GM19397 (cell line): ENCODE data around the gene RBAK.
"Not testable (repeated sequence)": the region's sequence is repeated elsewhere in the genome, so short reads cannot be mapped to it uniquely, and the experiment has no call there.

Experiments used
- ATAC-seq: cut with Tn5 transposase; IDR thresholded peaks from one replicate; pipeline ENCODE4 v1.9.1; 2021; ENCODE audit warnings: mild to moderate bottlenecking, moderate library complexity; ENCODE audit not compliant: unreplicated experiment

RBAK gene

DNA sequence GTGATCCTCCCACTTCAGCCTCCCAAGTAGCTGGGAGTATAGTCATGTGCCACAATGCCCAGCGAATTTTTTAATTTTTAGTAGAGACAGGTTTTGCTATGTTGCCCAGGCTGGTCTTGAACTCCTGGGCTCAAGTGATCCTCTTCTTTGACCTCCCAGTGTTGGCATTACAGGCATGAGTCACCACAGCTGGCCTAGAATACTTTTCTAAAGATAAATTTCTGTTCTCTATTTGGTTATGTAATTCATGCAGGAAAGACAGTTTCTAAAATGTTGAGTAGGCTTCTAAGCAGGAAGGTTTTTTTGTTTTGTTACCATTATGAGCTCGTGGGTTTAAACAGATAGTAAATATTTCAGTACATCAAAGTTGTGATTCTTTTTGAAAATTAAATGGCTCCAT, 5.0 kb downstream of the RBAK start:
- no peak for ATAC-seq

DNA sequence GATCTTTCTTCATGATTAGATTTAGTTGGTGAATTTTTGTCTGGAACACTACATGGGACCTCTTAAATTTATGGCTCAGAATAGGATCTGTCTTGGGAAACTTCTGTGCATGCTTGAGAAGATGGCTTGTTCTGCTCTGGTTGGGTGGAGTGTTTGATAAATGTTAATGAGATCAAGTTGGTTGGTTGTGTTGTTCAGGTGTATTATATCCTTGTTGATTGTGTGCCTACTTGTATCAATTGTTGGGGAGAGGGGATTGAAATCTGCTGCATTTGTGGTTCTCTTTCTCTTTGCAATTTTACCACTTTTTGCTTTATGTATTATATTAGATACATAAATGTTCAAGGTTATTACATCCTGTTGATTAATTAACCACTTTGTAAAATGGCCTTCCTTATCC, 6.1 kb downstream of the RBAK start:
- ATAC-seq, result not testable (repeated sequence)

DNA sequence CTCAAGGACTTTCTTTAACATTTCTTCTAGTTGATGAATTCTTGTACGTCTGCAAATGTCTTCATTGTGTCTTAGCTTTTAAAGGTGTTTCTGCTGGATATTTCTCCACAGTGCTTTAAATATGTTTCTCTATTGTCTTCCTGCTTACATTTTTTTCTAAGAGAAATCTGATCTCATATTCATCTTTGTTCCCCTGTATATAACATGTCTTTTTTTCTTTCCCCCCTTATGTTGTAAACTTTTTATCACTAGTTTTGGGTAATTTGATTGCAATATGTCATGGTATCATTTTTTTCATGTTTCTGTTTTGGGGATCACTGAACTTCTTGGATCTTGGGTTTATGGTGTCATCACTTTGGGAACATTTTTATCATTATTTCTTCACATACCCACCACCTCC, 7.5 kb downstream of the RBAK start:
- ATAC-seq, result no peak

DNA sequence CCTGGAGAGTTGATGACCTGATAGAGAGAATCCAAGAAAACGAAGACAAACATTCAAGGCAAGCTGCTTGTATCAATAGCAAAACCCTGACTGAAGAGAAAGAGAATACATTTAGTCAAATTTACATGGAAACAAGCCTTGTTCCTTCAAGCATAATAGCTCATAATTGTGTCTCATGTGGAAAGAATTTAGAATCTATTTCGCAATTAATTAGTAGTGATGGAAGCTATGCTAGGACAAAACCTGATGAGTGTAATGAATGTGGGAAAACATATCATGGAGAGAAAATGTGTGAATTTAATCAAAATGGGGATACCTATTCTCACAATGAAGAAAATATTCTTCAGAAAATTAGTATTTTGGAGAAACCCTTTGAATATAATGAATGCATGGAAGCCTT, 18.0 kb downstream of the RBAK start:
- no peak for ATAC-seq

DNA sequence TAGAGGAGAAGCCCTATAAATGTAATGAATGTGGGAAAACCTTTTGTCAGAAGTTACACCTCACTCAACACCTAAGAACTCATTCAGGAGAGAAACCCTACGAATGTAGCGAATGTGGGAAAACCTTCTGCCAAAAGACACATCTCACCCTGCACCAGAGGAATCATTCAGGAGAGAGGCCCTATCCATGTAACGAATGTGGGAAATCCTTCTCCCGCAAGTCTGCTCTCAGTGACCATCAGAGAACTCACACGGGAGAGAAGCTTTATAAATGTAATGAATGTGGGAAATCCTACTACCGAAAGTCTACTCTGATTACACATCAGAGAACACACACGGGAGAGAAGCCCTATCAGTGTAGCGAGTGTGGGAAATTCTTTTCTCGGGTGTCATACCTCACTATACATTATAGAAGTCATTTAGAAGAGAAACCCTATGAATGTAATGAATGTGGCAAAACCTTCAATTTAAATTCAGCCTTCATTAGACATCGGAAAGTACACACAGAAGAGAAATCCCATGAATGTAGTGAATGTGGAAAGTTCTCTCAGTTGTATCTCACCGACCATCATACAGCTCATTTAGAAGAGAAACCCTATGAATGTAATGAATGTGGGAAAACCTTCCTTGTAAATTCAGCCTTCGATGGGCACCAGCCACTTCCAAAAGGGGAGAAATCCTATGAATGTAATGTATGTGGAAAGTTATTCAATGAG, 18.9 kb downstream of the RBAK start:
- no peak for ATAC-seq

DNA sequence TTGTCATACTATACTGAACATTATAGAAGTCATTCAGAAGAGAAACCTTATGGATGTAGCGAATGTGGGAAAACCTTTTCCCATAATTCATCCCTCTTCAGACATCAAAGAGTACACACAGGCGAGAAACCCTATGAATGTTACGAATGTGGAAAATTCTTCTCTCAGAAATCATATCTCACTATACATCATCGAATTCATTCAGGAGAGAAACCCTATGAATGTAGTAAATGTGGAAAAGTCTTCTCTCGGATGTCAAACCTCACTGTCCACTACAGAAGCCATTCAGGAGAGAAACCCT, 19.4 kb downstream of the RBAK start:
- ATAC-seq, result no peak

DNA sequence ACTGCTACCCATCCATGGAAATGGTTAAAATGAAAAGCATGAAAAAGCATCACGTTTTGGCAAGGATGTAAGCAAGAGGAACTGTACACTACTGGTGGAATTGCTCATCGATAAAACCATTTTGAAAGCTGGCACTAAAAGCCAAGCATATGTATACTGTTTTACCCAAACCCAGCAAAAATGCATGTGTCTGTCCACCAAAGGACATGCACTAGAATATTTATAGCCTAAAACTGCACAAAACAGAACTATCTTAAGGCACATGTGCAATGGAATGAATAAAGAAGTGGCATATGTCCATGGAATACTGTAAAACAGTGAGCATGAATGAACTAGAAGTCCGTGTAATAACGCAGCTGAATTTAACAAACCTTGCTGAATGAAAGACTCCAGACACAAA, 22.9 kb downstream of the RBAK start:
- ATAC-seq, result no peak

DNA sequence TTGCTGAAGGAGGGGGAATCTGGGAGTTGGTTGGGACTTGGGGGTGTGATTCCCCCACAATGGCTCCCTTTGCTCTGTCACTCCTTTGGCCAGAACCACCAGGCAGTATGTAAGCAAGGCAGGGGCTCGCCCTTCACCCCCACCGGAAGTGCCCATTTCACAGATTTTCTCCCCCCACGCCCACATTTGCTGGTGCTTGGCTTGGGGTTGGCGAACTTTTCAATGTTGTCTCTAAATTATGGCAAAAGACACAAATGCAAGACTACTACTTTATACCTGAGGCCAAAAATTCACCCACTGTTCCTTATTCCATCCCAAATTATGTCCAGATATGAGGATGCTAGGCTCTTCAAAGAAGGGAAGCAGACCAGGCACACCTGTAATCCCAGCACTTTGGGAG, 24.5 kb downstream of the RBAK start:
- no peak for ATAC-seq

DNA sequence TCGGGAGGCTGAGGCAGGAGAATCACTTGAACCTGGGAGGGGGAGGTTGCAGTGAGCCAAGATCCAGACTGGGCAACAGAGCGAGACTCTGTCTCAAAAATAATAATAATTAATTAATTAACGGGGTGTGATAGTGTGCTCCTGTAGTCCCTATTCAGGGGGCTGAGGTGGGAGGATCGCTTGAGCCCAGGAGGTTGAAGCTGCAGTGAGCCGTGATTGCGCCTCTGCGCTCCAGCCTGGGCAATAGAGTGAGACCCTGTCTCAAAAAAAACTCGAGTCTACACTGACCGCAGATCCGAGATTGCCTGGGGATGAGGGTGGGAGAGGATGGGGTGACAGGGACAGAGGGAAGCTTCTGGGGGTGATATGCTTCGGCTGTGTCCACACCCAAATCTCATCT, 29.5 kb downstream of the RBAK start:
- ATAC-seq, result not testable (repeated sequence)

DNA sequence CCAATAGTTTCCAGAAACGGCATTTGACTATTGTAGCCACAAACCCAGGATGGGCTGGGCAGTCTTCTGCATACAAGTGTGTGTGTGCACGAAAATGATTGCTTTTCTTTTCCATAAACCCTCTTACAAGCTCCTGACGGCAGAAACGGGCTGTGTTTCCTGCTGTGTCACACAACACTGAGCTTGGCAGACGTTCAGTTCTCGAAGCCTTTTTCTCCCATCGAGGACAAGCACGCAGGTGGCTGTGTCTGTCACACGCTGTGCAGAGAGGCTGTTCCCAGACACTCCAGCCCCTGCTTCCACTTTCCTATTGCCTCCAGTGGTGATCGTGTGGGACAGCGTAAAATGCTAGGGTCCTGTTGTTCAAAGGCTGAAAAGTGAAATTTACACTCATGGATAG, 32.1 kb downstream of the RBAK start:
- no peak for ATAC-seq

DNA sequence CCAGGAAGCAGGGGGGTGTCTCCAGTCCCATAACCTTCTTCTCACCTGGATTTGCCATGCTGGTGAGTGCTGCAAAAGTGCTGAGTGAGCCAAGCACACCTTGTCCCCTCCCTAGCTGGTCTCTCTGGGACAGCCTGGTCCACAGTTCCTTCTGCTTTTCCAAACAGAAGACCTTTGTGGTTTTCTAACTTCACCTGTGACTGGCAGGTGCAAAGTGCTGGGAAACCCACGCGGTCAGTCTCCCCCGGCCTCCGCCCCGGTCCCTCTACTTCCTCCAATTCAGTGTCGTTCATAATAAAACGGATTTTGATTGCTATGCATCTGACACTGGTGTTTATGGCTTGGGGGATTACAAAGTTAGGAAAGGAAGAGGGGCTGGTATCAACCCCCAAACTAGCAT, 37.1 kb downstream of the RBAK start:
- no peak for ATAC-seq

DNA sequence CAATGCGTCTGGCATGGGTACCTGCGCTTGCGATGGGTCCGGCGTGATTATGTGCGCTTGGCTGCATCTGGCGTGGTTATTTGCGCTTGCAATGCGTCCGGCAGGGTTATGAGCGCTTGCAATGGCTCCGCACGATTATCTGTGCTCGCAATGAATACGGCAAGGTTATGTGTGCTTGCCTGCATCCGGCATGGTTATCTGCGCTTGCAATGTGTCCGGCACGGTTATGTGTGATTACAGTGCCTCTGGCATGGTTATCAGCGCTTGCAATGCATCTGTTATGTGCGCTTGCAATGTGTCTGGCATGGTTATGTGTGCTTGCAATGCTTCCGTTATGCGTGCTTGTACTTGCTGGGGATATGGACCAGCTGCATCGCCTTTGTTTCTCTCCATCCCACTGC, 37.7 kb downstream of the RBAK start:
- no peak for ATAC-seq

DNA sequence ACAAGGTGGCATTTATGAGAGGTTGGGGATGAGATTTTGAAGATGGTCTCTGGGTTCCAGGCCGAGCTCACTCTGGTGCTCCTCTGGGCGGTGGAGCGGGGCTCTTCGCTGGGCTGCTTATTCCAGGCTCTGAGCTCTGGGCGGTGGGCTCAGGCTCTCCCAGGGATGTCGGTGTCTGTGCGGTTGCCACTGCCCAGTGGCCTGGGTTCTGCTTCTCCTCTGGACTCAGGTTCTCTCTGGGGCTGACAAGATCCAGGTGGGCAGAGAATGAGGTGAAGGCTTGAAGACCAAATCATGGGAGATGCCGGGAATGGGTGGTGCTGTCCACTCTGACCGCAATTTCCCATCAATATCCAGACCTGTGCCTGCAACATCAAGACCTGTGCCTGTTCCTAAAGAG, 40.6 kb downstream of the RBAK start:
- no peak for ATAC-seq

DNA sequence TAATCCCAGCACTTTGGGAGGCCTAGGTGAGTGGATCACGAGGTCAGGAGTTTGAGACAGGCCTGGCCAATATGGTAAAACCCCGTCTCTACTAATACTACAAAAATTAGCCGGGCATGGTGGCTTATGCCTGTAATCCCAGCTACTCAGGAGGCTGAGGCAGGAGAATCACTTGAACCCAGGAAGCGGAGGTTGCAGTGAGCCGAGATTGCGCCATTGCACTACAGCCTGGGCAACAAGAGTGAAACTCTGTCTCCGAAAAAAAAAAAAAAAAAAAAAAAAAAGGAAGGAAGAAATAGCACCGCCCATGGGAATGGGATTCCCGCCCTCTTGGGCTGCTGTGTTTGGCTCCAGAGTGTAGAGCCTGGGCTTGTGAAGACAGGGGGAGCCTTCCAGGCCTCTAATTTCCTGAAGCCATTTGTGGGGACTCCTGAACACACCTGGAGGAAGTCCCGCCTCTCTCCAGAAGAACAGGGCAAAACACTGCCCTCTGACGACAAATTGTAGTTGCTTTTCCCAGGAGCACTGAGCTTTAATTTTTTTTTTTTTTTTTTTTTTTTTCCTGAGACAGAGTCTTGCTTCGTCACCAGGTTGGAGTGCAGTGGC, 42.7 kb downstream of the RBAK start:
- not testable (repeated sequence) for ATAC-seq

DNA sequence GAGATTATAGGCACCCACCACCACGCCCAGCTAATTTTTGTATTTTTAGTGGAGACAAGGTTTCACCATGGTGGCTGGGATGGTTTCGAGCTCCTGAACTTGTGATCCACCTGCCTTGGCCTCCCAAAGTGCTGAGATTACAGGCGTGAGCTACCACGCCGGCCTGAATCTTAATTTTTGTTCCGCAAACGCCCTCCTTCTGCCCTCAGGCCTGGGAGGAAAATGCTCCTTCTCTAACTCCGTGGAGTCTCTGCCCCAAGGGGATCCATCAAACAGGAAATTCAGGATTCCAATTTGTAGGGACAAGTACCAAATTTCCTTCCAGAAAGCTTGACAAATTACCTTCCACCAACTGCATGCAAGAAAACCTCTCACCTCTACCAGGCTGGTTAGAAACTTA, 43.2 kb downstream of the RBAK start:
- no peak for ATAC-seq

DNA sequence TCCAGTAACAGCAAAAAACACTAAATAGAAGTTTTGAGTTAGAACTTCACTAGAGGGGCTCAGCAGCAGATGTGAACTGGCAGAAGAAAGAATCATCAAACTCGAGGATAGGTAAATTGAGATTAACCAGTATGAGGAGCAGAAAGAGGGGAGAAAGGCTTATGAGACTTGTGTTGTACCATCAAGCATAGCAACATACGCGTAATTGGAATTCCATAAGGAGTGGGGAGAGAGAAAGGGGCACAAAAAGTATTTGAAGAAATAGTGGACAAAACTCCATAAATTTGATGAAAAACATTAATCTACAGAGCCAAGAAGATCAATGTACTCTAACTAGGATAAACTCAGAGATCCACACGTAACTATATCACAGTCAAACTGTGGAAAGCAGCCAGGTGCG, 48.3 kb downstream of the RBAK start:
- no peak for ATAC-seq

DNA sequence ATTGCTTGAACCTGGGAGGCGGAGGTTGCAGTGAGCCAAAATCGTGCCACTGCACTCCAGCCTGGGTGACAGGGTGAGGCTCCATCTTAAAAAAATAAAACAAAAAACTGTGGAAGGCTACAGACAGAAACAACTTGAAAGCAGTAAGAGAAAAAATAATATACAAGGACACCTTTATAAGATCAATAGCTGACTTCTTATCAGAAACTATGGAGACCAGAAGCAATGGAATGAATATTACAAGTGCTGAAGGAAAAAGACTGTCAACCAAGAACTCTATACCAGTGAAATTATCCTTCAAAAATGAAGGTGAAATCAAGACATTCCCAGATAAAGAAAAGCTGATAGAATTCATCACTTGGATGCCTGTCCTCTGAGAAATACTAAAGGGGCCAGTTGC, 49.0 kb downstream of the RBAK start:
- no peak for ATAC-seq

DNA sequence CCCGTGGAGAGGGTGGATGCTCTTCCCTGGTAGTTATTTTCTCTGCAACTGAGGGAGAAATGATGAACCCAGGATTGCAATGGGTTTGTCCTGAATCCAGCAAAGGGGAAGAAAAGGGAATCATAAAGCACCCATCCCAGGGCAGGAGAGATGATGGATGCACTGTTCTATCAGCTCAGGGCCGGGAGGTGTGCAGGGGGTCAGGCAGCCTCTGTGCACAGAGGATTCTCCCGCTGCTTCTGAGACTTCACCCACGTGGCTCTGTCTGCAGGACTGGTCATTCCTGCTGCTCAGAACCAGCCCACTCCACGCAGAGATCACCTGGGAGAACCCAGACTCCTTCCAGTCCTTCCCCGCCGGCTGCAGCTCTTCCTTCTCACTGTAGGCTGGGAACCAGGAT, 70.7 kb downstream of the RBAK start:
- no peak for ATAC-seq

DNA sequence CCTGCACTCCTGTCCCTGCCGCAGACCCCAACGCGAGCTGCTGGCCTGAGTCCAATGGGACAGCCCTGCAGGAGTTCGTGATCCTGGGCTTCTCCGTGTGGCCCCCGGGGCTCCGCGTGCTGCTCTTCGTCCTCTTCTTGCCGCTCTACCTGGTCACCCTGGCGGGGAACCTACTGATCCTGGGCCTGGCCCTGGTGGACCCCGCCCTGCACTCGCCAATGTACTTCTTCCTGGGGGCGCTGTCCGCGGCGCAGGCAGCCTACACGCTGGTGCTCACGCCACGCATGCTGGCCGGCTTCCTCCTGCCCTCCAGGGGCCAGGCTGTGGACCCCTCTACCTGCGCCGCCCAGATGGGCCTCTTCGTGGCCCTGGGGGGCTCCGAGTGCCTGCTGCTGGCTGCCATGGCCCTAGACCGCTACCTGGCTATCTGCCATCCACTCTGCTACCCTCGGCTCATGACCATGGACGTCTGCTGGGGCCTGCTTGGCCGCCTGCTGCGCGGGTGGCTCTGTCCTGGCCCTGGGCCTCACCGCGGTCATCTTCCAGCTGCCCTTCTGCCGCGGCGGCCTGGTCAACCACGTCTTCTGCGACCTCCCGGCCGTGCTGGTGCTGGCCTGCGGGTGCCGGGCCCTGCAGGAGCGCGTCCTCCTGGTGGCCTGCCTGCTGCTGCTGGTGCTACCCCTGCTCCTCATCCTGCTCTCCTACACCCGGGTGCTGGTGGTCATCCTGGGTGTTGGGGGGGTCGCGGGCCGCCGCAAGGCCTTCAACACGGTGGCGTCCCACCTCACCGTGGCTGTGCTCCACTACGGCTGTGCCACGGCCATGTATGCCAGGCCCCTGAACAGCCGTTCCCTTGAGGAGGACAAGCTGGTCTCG, 71.7 kb downstream of the RBAK start:
- ATAC-seq, result no peak
